ENCODE results near the gene LSG1.
"Not testable (repeated sequence)": the region's sequence is repeated elsewhere in the genome, so short reads cannot be mapped to it uniquely, and the experiment has no call there.

Gene LSG1

DNA sequence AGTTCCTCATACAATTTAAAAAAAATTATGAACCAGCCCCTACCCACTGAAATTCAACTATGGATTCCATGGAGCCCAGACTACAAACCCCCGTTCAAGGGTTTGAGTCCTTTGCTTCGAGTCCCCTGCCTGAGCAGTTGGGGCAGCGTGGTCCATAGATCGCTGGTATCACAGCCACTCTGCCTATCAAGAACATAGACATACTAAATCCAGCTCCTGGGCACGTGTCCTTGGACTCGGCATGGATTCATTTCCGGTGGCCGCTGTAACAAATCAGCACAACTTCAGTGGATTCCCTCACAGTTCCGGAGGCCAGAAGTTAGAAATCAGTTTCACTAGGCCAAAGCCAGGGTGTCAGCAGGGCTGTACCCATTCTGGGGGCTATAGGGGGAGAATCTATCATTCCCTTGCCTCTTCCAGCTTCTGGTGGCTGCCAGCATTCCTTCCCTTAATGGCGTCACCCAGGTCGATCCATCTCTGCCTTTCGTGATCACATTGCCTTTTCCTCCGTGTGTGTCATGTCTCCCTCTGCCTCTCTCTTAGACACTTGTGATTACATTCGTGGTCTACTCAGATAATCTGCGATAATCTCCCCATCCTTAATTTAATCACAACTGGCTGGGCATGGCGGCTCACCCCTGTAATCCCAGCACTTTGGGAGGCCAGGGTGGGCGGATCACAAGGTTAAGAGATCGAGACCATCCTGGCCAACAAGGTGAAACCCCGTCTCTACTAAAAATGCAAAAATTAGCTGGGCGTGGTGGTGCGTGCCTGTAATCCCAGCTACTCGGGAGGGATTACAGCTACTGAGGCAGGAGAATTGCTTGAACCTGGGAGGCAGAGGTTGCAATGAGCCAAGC lies 34.2 kb downstream of the LSG1 start:
- TF ChIP-seq, protein P1, sequence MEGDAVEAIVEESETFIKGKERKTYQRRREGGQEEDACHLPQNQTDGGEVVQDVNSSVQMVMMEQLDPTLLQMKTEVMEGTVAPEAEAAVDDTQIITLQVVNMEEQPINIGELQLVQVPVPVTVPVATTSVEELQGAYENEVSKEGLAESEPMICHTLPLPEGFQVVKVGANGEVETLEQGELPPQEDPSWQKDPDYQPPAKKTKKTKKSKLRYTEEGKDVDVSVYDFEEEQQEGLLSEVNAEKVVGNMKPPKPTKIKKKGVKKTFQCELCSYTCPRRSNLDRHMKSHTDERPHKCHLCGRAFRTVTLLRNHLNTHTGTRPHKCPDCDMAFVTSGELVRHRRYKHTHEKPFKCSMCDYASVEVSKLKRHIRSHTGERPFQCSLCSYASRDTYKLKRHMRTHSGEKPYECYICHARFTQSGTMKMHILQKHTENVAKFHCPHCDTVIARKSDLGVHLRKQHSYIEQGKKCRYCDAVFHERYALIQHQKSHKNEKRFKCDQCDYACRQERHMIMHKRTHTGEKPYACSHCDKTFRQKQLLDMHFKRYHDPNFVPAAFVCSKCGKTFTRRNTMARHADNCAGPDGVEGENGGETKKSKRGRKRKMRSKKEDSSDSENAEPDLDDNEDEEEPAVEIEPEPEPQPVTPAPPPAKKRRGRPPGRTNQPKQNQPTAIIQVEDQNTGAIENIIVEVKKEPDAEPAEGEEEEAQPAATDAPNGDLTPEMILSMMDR (IDR thresholded peaks at IDR 0.05; ENCODE audit: low read depth, low read length) = no peak
- DNase-seq (ENCODE audit: extremely low read depth, low read depth) = no peak

DNA sequence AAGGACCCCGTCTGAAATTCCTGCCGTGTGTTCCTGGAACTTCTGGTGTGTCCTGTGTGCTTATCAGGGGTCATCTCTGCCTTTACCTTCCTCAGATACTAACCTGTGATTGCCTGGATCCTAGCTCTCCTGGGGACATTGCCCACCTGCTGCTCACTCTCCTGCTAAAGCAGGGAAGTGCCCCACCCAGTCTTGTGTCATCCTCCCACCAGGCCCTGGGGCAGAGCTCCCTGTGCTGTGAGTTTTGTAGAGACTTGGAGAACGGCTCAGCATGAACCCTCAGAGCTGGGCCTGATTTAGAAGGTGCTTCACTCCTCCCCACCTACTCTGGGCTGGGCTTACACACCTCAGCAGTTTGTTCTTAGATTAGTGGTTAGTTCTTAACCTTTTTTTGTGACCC lies 34.9 kb downstream of the LSG1 start:
- DNase-seq (ENCODE audit: extremely low read depth, low read depth) = no peak
- TF ChIP-seq, protein P1 (IDR thresholded peaks at IDR 0.05; ENCODE audit: low read depth, low read length) = no peak

DNA sequence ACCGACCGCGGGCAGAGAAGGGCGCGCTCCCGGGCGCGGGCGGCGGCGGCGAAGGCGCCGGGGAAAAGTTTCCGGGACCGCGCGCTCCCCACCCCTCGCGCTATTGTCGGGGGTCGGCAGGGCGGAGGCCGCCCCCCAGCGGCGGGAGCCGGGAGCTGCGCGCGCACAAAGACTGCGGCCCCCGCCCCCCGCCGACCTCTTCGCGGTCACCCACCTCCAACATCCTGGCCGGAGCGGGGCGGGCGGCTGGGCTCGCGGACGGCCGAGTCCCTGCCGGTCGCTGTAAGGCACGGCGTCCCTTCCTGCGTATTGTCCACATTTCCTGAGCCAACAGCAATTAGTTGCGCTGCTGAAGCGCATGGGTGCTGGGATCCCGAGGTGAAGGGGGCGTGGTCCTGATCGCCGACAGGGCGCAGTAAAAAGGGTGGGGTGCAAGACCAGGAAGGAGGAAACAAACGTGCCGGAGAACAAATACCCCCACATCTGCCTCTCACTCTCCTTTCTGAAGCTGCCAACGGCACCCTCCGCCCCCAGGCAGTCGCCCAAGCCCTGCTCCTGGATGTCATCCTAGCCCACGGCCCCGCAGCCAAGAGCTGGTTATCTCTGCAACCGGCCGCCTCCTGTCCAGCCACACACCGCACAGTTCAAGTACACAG lies 38.5 kb downstream of the LSG1 start, which contains the start of gene TMEM44:
TSS of gene TMEM44 (minus strand) at position 71 of the 656 bp plus-strand sequence. CDS start 204 bp downstream, outside the sequence.
- DNase-seq (ENCODE audit: extremely low read depth, low read depth) = peak; percentile 40
- TF ChIP-seq, protein P1 (IDR thresholded peaks at IDR 0.05; ENCODE audit: low read depth, low read length) = peak; percentile 36

DNA sequence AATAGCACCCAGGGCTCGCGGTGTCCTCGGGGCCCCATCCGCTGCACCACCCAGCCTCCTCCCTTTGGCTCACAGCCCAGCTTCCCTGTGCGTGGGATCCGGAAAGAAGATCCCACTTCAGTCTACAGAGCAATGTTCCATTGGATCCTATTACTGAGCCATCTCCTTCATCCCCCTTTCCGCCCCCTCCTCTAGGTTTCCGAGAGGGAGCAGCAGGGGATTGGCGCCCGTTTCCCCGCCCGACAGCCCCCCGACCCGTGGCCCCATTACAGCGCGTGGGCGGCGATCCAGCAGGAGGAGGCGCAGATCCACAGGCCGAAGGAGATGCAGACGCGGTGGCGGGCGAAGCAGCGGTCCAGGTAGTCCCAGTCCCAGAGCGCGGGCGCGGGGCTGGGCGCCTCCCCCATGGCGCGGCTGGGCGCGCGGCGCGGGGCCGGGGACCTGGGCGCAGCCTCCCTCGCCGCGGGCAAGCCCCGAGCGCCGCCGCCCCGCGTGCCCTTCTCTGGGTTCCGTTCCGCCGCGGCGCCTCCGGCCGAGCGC lies 39.1 kb downstream of the LSG1 start:
- no peak for DNase-seq (ENCODE audit: extremely low read depth, low read depth)

DNA sequence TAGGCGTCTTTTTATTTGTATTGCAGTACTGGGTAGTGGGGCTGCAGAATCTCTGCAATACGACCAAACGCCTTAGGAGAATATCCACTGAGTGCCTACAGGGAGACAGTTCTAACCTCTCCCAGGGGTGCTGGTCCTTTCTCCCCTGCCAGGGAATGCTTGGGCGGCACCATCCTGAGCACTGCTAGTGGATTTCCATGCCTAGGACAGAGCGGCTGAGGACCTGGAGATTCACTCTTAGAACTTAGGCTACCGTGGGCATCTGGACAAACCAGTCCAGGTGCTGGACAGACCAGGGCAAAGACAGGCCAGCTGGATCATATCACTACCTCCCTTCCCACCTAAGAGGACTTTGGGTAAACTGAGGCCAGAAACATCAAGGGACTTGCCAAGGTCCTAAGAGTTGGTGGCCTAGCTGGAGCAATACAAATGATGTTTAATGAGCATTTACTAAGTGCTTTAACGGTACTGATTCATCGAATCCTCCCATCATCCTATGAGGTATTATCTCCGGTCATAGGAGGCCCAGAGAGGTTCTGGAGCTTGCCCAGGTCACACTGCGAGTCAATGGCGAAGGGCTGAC lies 39.7 kb downstream of the LSG1 start:
- no peak for DNase-seq (ENCODE audit: extremely low read depth, low read depth)
- TF ChIP-seq, protein P1 (IDR thresholded peaks at IDR 0.05; ENCODE audit: low read depth, low read length) = no peak

More for the DNA sequence above, 39.1 kb downstream of the LSG1 start:
- TF ChIP-seq, protein P1 (IDR thresholded peaks at IDR 0.05; ENCODE audit: low read depth, low read length) = no peak

DNA sequence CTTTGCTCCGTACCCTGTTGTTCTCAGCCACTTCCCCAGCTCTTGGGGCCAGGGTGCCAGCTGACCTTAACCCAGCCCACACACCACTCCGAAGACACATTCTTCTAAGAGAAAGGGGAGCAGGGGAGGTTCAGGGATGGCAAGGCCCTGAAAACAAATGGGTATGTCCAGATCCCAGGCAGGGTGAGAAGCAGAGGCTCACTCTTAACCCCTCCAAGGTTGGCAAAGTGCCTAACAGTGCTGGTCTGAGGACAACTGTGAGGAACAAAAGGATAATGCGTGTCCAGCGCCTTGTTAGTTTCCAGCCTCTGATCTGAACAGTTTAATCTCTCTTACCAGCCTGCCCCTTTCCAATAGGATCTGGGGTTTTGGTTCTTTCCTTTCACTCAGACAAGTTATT lies 40.3 kb downstream of the LSG1 start:
- DNase-seq (ENCODE audit: extremely low read depth, low read depth) = no peak

DNA sequence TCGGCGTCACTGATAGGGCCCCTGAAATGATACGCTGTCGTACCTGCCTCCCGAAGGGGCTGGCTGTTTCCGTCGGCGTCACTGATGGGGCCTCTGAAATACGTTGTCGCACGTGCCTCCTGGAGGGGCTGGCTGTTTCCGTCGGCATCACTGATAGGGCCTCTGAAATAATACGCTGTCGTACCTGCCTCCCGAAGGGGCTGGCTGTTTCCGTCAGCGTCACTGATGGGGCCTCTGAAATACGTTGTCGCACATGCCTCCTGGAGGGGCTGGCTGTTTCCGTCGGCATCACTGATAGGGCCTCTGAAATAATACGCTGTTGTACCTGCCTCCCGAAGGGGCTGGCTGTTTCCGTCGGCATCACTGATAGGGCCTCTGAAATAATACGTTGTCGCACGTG lies 41.3 kb downstream of the LSG1 start:
- DNase-seq (ENCODE audit: extremely low read depth, low read depth) = not testable (repeated sequence)

More for the DNA sequence above, 40.3 kb downstream of the LSG1 start:
- TF ChIP-seq, protein P1 (IDR thresholded peaks at IDR 0.05; ENCODE audit: low read depth, low read length) = no peak

Data from AG09319 (cell line).